Large intestine (tissue), 3 donors: ENCODE measurements around the gene XCL1. TPM values are rescaled to one million over a fixed set of nuclear protein-coding genes. Genes with fewer than 3 reads are reported as not detected.

Source experiments
- DNase-seq, 2 donors: peaks; one replicate each; pipeline versions ENCODE4 v3.0.0 to v3.0.0-alpha.2; 2013
- H3K27ac ChIP-seq: one replicate; pipeline ENCODE4 v1.5.1; 2013; ENCODE audit warnings: low read length
- H3K27me3 ChIP-seq: 2 replicates; pipeline ENCODE4 v1.6.1; 2013; ENCODE audit warnings: low read length; ENCODE audit not compliant: control insufficient read depth, insufficient read depth
- H3K36me3 ChIP-seq: 2 replicates; pipeline ENCODE4 v1.6.1; 2013; ENCODE audit warnings: low read length; ENCODE audit not compliant: control insufficient read depth, insufficient read depth
- H3K4me1 ChIP-seq: one replicate; pipeline ENCODE4 v1.6.1; 2013; ENCODE audit warnings: low read length; ENCODE audit not compliant: control insufficient read depth, insufficient read depth
- H3K4me3 ChIP-seq: one replicate; pipeline ENCODE4 v1.5.1; 2013; ENCODE audit warnings: low read length
- H3K9me3 ChIP-seq: one replicate; pipeline ENCODE4 v1.6.1; 2013; ENCODE audit warnings: mild to moderate bottlenecking, low read depth, low read length, moderate library complexity; ENCODE audit not compliant: control insufficient read depth
- WGBS: methylation state at CpG from one replicate; pipeline ENCODE4 v1.1.5; 2013; ENCODE audit warnings: low lambda C conversion rate; ENCODE audit not compliant: insufficient coverage; 5-methylcytosine and 5-hydroxymethylcytosine counted together
- polyA plus RNA-seq: library from polyadenylated mRNA; unstranded; fragments of 120-200 nt; gene quantifications from one replicate; pipeline ENCODE4 v1.2.1, GENCODE V29; 2013

The XCL1 gene
- polyA plus RNA-seq, 1 donor, result 1.6 TPM

- no CpG with 5 or more reads among the region's 2 CpGs for WGBS
- DNase-seq, result no peak
- Histone ChIP-seq H3K9me3 (no peaks in the 10 kb centered on the region), H3K27me3 (no peaks in the 10 kb centered on the region), H3K4me3 (no peak overlapping the region), H3K36me3 (no peaks in the 10 kb centered on the region), H3K27ac (no peak overlapping the region), H3K4me1 (peaks cover 5% of the 10 kb centered on the region)
These were observed 39.6 kb downstream of the XCL1 start for GRCh38 chr1:168615965-168616364.

- H3K27ac ChIP-seq, result no peak overlapping the region
- 80% methylated on average over 1 of the region's 5 CpGs for WGBS
- no peaks in the 10 kb centered on the region for H3K27me3 ChIP-seq
- no peaks in the 10 kb centered on the region for H3K36me3 ChIP-seq
- DNase-seq, result no peak
- H3K9me3 ChIP-seq, result no peaks in the 10 kb centered on the region
- no peak overlapping the region for H3K4me3 ChIP-seq
- H3K4me1 ChIP-seq, result peaks cover 5% of the 10 kb centered on the region
These were observed 41.8 kb downstream of the XCL1 start for GRCh38 chr1:168617974-168618750.

GRCh38 chr1:168618886-168619285 is 42.5 kb downstream of the XCL1 start:
- WGBS, result 80% methylated on average over 1 of the region's 2 CpGs
- Histone ChIP-seq H3K4me3 (no peak overlapping the region), H3K4me1 (peaks cover 5% of the 10 kb centered on the region), H3K27ac (no peak overlapping the region), H3K9me3 (no peaks in the 10 kb centered on the region), H3K36me3 (no peaks in the 10 kb centered on the region), H3K27me3 (no peaks in the 10 kb centered on the region)
- no peak for DNase-seq

- H3K4me3 ChIP-seq, result no peak overlapping the region
- H3K27ac ChIP-seq, result no peak overlapping the region
- H3K27me3 ChIP-seq, result no peaks in the 10 kb centered on the region
- WGBS, result no CpG with 5 or more reads among the region's 1 CpG
- DNase-seq, result no peak
- H3K4me1 ChIP-seq, result no peaks in the 10 kb centered on the region
- H3K36me3 ChIP-seq, result no peaks in the 10 kb centered on the region
- H3K9me3 ChIP-seq, result no peaks in the 10 kb centered on the region
These were observed 45.0 kb downstream of the XCL1 start for GRCh38 chr1:168621356-168621755.

- H3K9me3 ChIP-seq, result no peaks in the 10 kb centered on the region
- DNase-seq, result no peak
- H3K27ac ChIP-seq, result no peak overlapping the region
- 89% methylated on average over 3 of the region's 8 CpGs for WGBS
- no peaks in the 10 kb centered on the region for H3K27me3 ChIP-seq
- H3K4me1 ChIP-seq, result no peaks in the 10 kb centered on the region
- H3K4me3 ChIP-seq, result no peak overlapping the region
- H3K36me3 ChIP-seq, result no peaks in the 10 kb centered on the region
These were observed 46.8 kb downstream of the XCL1 start for GRCh38 chr1:168623003-168623828.

GRCh38 chr1:168623831-168624230 is 47.4 kb downstream of the XCL1 start:
- Histone ChIP-seq H3K9me3 (no peaks in the 10 kb centered on the region), H3K36me3 (no peaks in the 10 kb centered on the region), H3K4me3 (no peak overlapping the region), H3K4me1 (no peaks in the 10 kb centered on the region), H3K27ac (no peak overlapping the region), H3K27me3 (no peaks in the 10 kb centered on the region)
- WGBS, result 100% methylated on average over 2 of the region's 4 CpGs
- DNase-seq, result no peak

GRCh38 chr1:168626326-168626725 is 49.9 kb downstream of the XCL1 start:
- WGBS, result no CpG with 5 or more reads among the region's 4 CpGs
- Histone ChIP-seq H3K36me3 (no peaks in the 10 kb centered on the region), H3K9me3 (no peaks in the 10 kb centered on the region)

GRCh38 chr1:168627370-168627769 is 51.0 kb downstream of the XCL1 start:
- Histone ChIP-seq H3K27ac (no peak overlapping the region), H3K4me1 (no peaks in the 10 kb centered on the region), H3K27me3 (no peaks in the 10 kb centered on the region), H3K4me3 (no peak overlapping the region), H3K9me3 (no peaks in the 10 kb centered on the region), H3K36me3 (no peaks in the 10 kb centered on the region)
- DNase-seq, result no peak
- WGBS, result no CpG with 5 or more reads among the region's 1 CpG

More at GRCh38 chr1:168626326-168626725, 49.9 kb downstream of the XCL1 start:
- Histone ChIP-seq H3K27me3 (no peaks in the 10 kb centered on the region), H3K4me3 (no peak overlapping the region), H3K4me1 (no peaks in the 10 kb centered on the region), H3K27ac (no peak overlapping the region)
- DNase-seq, result no peak

- no peaks in the 10 kb centered on the region for H3K36me3 ChIP-seq
- no peaks in the 10 kb centered on the region for H3K9me3 ChIP-seq
- H3K27ac ChIP-seq, result no peak overlapping the region
- no peak overlapping the region for H3K4me3 ChIP-seq
- no peaks in the 10 kb centered on the region for H3K27me3 ChIP-seq
- H3K4me1 ChIP-seq, result no peaks in the 10 kb centered on the region
- DNase-seq, result no peak
These were observed 52.4 kb downstream of the XCL1 start for GRCh38 chr1:168628807-168629206.

GRCh38 chr1:168629466-168629865 is 53.1 kb downstream of the XCL1 start:
- H3K36me3 ChIP-seq, result no peaks in the 10 kb centered on the region
- no CpG with 5 or more reads among the region's 1 CpG for WGBS
- H3K4me3 ChIP-seq, result no peak overlapping the region
- H3K27me3 ChIP-seq, result no peaks in the 10 kb centered on the region
- H3K4me1 ChIP-seq, result no peaks in the 10 kb centered on the region
- H3K27ac ChIP-seq, result no peak overlapping the region
- H3K9me3 ChIP-seq, result no peaks in the 10 kb centered on the region
- DNase-seq, result no peak
